ENCODE measurements around the gene NOL4L. TPM values are rescaled to one million over a fixed set of nuclear protein-coding genes. Genes with fewer than 3 reads are reported as not detected.
A peak's percentile ranks its signal among the peaks of the same experiment; 100 is the strongest.

The NOL4L gene
- total RNA-seq, 1 donor from 2014 or later, result 30.5 TPM

GRCh38 chr20:32455901-32456701 lies 129.0 kb downstream of the NOL4L start:
- H3K4me1 Mint-ChIP-seq (ENCODE audit: unreplicated experiment), result peaks cover 15% of the 10 kb centered on the region
- no peaks in the 10 kb centered on the region for H3K9me3 Mint-ChIP-seq (ENCODE audit: unreplicated experiment)
- no peak overlapping the region for H3K4me3 Mint-ChIP-seq (ENCODE audit: unreplicated experiment)
- no peaks in the 10 kb centered on the region for H3K27me3 Mint-ChIP-seq (ENCODE audit: unreplicated experiment)
- no peak for DNase-seq (ENCODE audit: extremely low spot score, unreplicated experiment)
- no peak overlapping the region for H3K27ac Mint-ChIP-seq (ENCODE audit: unreplicated experiment)
- no peak for TF ChIP-seq CTCF (IDR thresholded peaks at IDR 0.05)
- H3K36me3 Mint-ChIP-seq (ENCODE audit: unreplicated experiment), result peaks cover 14% of the 10 kb centered on the region

DNA sequence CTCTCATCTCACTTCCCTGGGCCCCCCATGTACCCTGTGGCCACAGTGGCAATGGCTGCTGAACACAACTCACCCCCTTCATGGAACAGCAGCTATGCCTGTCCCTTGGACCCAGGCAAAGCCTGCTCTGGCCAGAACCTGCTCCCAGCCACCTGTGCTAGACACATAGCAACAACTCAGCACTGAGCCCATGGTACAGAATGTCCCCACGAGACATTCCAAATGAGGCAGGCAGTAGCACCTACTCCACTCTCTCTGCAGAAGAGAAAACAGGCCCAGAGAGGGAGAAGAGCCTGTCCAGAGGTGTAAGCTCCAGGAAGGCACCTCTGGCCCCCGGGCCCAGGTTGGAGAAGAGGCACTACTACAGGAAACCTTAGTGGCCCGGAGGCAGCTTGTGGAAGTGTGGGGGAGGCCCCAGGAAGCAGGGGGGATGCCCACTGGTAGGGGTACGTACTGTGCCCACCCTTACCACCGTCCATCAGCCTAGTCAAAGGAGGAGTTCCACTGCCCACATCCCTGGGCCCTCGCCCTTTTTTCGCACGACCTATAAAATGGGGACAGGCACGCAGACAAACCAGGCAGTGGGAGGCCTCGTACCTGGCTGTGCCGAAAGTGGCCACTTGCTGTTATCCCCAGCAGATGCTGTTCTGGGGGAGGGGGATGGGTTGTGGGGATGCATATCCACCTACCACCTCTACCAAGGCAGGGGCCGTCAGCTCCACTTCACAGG lies 129.8 kb downstream of the NOL4L start:
- H3K4me1 Mint-ChIP-seq (ENCODE audit: unreplicated experiment), result peaks cover 15% of the 10 kb centered on the region
- no peaks in the 10 kb centered on the region for H3K27me3 Mint-ChIP-seq (ENCODE audit: unreplicated experiment)
- H3K9me3 Mint-ChIP-seq (ENCODE audit: unreplicated experiment), result no peaks in the 10 kb centered on the region
- no peak for TF ChIP-seq CTCF (IDR thresholded peaks at IDR 0.05)
- peaks cover 14% of the 10 kb centered on the region for H3K36me3 Mint-ChIP-seq (ENCODE audit: unreplicated experiment)
- H3K4me3 Mint-ChIP-seq (ENCODE audit: unreplicated experiment), result no peak overlapping the region
- H3K27ac Mint-ChIP-seq (ENCODE audit: unreplicated experiment), result peak overlapping the region; percentile 52
- DNase-seq (ENCODE audit: extremely low spot score, unreplicated experiment), result no peak

GRCh38 chr20:32454164-32455145 lies 130.7 kb downstream of the NOL4L start:
- H3K36me3 Mint-ChIP-seq (ENCODE audit: unreplicated experiment), result peaks cover 21% of the 10 kb centered on the region
- no peaks in the 10 kb centered on the region for H3K9me3 Mint-ChIP-seq (ENCODE audit: unreplicated experiment)
- H3K4me3 Mint-ChIP-seq (ENCODE audit: unreplicated experiment), result no peak overlapping the region
- no peaks in the 10 kb centered on the region for H3K27me3 Mint-ChIP-seq (ENCODE audit: unreplicated experiment)
- H3K27ac Mint-ChIP-seq (ENCODE audit: unreplicated experiment), result no peak overlapping the region
- TF ChIP-seq CTCF (IDR thresholded peaks at IDR 0.05), result no peak
- peaks cover 15% of the 10 kb centered on the region for H3K4me1 Mint-ChIP-seq (ENCODE audit: unreplicated experiment)
- DNase-seq (ENCODE audit: extremely low spot score, unreplicated experiment), result no peak

- Mint-ChIP-seq H3K4me3 (ENCODE audit: unreplicated experiment) (no peak overlapping the region), H3K27me3 (ENCODE audit: unreplicated experiment) (no peaks in the 10 kb centered on the region), H3K9me3 (ENCODE audit: unreplicated experiment) (no peaks in the 10 kb centered on the region), H3K36me3 (ENCODE audit: unreplicated experiment) (peaks cover 24% of the 10 kb centered on the region), H3K27ac (ENCODE audit: unreplicated experiment) (no peak overlapping the region), H3K4me1 (ENCODE audit: unreplicated experiment) (peaks cover 12% of the 10 kb centered on the region)
- TF ChIP-seq CTCF (IDR thresholded peaks at IDR 0.05), result no peak
- DNase-seq (ENCODE audit: extremely low spot score, unreplicated experiment), result no peak
Measured at GRCh38 chr20:32453467-32454163, 131.5 kb downstream of the NOL4L start.
